Adrenal gland (tissue), 5 donors: ENCODE results near the gene STRN3.

Source experiments
- POLR2A ChIP-seq, 2 donors: fragments of 450-650 bp; IDR thresholded peaks; one replicate each; pipeline ENCODE4 v1.6.1; 2017; ENCODE audit warnings: antibody characterized with exemption in 2 of 2, mild to moderate bottlenecking in 2 of 2, moderate library complexity in 1 of 2
- TF ChIP-seq, protein P1 (sequence below), 6 experiments: fragments of 450-650 bp in 4 of 6; fragments of 200-600 bp in 2 of 6; sonication (generic) in 1 of 6; IDR thresholded peaks; 1 replicate in 5 of 6; 2 replicates in 1 of 6; pipeline versions ENCODE4 v1.5.1 to v1.8.0; 2016 to 2021; ENCODE audit warnings: antibody characterized with exemption in 6 of 6, mild to moderate bottlenecking in 2 of 6, moderate library complexity in 1 of 6
- donor health status: DM: no; HTN: no; CAD: no.

DNA sequence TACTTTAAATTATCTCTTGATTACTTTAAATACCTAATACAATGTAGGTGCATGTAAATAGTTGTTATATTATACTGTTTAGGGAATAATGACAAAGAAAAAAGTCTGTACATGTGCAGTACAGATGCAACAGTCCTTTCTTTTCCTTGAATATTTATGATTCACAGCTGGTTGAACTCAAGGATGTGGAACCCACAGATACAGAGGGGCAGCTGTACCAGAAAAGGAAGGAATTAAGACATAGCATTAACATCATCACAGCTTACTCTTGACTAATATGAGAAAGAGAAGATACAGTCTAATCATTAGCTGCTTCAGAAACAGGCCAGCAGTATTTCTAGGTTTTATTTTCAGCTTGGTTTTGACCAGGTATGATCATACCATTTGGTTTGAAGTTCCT is 35.4 kb downstream of the STRN3 start:
- TF ChIP-seq POLR2A (IDR thresholded peaks at IDR 0.05), result no peak
- TF ChIP-seq, protein P1, sequence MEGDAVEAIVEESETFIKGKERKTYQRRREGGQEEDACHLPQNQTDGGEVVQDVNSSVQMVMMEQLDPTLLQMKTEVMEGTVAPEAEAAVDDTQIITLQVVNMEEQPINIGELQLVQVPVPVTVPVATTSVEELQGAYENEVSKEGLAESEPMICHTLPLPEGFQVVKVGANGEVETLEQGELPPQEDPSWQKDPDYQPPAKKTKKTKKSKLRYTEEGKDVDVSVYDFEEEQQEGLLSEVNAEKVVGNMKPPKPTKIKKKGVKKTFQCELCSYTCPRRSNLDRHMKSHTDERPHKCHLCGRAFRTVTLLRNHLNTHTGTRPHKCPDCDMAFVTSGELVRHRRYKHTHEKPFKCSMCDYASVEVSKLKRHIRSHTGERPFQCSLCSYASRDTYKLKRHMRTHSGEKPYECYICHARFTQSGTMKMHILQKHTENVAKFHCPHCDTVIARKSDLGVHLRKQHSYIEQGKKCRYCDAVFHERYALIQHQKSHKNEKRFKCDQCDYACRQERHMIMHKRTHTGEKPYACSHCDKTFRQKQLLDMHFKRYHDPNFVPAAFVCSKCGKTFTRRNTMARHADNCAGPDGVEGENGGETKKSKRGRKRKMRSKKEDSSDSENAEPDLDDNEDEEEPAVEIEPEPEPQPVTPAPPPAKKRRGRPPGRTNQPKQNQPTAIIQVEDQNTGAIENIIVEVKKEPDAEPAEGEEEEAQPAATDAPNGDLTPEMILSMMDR (IDR thresholded peaks at IDR 0.05), result no peak
